ENCODE data around the gene SPATA3.

Gene SPATA3

DNA sequence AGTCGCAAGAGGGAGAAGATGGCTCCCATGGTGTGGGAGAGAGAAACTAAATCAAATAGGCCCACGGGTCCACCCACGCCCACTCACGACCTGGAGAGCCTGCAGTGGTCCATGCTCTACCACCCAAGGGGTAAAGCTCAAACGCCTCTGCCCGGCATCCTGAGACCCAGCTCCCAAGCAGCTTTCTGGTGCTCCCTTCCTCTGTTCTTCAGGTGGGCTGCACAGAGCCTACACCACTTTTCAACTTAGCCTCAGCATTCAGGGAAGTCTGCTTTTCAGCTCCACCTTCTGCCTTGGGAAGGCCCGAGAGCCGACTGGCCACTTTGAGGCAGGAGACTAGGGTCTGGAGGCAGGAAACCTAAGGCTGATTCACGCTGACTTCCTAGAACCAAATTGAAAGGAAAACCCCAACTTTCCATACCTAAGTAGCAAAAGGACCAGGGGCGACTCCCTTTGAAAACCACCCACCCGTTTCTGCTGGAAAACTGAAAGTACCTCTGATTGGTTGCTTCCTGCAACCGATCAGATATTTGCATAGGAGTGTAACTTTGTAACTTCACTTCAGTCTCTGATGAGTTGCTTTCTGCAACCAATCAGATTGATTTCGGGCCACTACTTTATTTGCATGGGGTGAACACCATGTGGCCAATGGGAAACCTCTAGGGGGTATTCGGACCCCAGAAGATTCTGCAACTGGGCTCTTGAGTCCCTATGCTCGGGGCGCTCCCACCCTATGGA, 26.8 kb upstream of the SPATA3 start:
- no peak for DNase-seq (ENCODE audit: low spot score)

DNA sequence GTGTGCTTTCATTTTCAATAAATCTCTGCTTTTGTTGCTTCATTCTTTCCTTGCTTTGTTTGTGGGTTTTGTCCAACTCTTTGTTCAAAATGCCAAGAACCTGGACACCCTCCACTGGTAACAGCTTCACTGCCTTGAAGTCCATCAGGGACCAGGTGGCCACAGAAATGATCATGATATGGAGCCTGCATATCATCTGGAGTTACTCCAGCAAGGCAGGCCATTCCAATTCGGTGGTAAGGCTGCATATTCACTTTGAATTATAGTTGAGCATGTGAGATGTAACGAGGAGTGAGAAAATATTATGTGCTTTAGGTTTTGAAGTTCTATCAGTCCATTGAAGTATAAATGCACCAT, 26.3 kb upstream of the SPATA3 start:
- no peak for DNase-seq (ENCODE audit: low spot score)

DNA sequence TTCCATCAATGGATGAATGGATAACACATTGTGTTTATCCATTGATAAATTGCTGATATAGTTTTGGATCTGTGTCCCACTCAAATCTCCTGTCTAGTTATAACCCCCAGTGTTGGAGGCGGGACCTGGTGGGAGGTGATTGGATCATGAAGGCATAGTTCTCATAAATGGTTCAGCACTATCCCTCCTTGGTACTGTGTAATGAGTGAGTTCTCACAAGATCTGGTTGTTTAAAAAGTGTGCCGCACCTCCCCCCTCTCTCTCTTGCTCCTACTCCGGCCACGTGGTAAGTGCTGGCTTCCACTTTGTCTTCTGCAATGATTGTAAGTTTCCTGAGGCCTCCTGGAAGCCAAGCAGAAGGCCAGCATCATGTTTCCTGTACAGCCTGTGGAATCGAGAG, 23.9 kb upstream of the SPATA3 start:
- DNase-seq (ENCODE audit: low spot score) = no peak

GRCh38 chr2:230974096-230974913, 21.6 kb upstream of the SPATA3 start:
- peak; percentile 89 for DNase-seq (ENCODE audit: low spot score)

DNA sequence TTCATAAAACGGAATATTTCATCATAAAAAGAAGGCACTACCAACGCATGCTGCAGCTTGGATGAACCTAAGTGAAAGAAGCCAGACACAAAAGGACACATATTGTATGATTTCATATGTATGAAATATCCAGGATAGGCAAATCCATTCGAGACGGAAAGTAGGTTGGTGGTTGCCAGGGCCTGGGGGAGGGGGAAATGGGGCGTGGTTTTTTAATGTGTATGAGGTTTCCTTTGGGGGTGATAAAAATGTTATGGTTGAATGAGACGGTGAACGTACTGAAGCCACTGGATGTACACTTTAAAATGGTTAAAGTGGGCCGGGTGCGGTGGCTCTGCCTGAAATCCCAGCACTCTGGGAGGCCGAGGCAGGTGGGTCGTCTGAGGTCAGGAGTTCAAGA, 20.0 kb upstream of the SPATA3 start:
- no peak for DNase-seq (ENCODE audit: low spot score)

DNA sequence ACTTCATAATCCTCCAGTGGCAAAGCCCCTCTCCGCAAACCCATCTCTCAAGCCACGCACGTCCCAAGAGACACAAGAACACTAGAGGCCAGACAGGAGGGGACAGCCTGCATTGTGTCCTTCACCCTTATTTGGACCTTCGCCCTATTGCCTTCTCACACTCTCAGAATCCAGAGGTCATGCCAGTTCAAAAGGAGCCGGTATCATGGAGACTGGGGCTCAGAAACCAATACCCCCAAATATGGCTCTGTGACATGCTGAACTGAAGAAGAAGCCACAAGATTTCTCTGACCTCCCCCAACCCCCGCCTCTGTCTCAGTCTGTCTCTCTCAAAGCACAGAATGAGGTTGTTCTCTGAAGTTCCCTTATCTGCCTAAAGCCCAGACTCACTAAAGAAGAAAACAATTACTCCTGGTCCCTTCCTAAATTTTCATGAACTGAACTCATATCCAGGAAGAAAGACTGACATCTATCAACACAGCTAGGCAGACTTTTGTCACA, 19.2 kb upstream of the SPATA3 start:
- DNase-seq (ENCODE audit: low spot score) = no peak

- peak; percentile 15 for DNase-seq (ENCODE audit: low spot score)
Observed at GRCh38 chr2:230980468-230980867, 15.5 kb upstream of the SPATA3 start.

DNA sequence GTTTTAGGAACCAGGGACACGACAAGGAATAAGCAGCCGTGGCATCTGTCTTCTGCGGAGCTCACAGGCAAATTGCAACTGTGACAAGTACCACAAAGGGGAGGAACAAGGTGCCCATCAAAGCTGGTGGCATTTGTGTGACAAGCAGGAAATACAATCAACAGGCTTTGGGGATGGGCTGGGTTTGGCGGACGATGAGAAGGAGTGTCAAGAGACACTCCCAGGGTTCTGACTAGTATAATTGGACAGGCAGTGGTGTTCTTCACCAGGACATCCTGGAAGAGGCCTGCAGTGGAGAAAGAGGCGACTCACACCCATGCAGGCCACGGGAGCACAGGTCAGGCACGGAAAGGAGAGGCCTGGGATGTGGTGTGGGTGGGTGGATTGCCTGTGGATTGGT, 14.2 kb upstream of the SPATA3 start:
- DNase-seq (ENCODE audit: low spot score) = peak; percentile 46

- no peak for DNase-seq (ENCODE audit: low spot score)
Observed at GRCh38 chr2:230982126-230982525, 13.8 kb upstream of the SPATA3 start.

DNA sequence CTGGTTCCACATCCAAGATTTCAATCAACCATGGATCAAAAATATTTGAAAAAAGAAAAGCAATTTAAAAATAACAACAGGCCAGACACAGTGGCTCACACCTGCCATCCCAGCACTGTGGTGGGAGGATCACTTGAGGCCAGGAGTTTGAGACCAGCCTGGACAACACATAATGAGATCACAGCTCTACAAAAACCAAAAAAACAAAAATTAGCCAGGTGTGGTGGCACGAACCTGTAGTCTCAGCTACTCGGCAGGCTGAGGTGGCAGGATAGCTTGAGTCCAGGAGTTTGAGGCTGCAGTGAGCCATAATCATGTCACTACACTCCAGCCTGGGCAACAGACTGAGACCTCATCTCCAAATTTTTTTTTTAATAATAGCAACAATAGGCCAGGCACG, 13.4 kb upstream of the SPATA3 start:
- no peak for DNase-seq (ENCODE audit: low spot score)

GRCh38 chr2:230983566-230983965, 12.4 kb upstream of the SPATA3 start:
- DNase-seq (ENCODE audit: low spot score) = no peak

DNA sequence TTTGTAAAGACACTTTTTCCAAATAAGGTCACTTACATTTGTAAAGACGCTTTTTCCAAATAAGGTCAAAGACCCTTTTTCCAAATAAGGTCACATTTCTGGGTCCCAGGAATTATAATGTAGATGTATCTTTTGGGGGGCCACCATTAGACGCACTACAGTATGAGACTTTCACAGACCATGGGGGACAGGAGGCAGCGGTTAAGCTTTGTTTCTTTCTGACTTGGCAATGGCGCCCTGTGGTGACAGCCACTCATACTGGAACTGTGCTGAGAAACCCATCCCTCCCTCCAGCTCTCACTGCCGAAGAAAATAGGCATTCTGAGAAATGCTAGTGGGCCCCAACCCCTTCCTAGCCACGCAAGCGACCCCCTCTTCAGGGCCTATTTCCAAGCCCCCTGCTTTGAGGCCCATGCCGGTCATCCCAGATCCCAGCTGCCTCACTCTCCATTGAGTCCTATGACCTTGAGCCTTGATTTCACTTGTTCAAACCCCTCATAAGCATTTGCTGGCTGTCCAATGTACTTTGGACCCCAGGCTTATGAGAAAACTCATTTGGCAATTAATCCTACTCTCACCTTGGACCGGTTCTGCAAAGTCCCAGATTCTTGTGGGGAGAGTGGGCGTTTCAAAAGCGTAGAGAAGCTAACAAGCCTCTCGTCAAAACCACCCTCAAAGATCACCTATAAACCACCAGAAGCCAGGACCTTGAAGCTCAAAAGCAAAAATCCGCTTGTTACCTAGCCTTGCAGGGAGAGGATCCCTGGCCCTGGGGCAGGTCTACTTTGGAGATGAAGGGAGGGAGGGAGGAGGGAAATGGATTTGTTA, 11.3 kb upstream of the SPATA3 start:
- DNase-seq (ENCODE audit: low spot score) = no peak

DNA sequence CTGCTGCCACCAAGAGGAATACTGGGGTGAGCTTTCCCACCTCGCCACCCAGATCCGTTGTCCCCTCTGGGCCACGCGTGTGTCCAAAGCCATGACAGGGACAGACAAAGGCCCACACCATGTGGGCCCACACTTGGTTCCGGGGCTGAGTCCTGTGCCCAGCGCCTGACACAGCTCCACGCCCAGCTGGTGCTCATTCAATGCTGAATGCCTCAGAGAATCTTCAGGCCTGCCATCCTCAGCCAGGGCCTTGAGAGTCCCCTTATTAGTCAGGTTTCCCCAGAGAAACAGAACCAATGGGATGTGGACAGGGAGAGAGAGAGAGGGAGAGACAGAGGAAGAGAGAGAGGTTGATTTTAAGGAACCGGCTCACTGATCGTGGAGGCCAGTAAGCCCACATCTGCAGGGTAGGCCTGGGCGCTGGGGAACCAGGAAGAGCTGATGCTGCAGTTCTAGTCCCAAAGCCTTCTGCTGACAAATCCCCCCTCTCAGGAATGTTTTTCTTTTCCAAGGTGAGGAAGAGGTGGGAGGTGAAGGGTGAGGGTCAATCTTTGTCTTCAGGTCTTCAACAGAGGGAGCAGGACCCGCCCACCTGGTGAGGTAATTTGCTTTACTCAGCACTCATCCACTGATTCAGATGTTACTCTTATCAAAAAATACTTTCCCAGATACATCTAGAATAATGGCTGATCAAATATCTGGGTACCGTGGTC, 10.2 kb upstream of the SPATA3 start:
- no peak for DNase-seq (ENCODE audit: low spot score)

DNA sequence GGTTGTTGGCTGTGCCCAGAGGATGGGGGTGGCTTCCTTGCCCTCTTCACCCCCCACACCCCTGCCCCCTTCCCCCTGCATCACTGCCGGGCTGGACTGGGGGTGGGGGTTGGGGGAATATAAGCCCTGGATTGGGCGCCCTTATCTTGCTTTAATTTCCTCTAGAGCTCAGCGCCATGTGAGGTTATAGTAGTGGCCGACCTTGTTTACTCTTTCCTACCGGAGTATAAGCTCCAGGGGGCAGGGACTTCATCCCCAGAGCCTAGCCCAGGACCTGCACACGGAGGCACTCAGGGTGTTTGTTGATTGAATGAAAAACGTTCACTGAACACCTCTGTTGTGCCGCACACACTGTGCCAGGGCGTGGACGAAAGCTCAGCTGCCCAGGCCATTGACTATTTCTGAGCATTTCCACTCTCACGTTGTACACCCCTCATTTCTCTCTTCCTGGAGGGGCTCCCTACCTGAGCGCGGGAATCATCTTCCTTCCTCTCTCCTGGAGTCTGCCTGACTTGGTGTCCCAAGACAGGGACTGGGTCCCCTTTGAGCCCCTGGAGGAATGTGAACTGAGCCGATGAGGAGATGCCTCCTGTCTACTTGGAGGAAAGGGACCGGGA, 9.3 kb upstream of the SPATA3 start:
- no peak for DNase-seq (ENCODE audit: low spot score)

DNA sequence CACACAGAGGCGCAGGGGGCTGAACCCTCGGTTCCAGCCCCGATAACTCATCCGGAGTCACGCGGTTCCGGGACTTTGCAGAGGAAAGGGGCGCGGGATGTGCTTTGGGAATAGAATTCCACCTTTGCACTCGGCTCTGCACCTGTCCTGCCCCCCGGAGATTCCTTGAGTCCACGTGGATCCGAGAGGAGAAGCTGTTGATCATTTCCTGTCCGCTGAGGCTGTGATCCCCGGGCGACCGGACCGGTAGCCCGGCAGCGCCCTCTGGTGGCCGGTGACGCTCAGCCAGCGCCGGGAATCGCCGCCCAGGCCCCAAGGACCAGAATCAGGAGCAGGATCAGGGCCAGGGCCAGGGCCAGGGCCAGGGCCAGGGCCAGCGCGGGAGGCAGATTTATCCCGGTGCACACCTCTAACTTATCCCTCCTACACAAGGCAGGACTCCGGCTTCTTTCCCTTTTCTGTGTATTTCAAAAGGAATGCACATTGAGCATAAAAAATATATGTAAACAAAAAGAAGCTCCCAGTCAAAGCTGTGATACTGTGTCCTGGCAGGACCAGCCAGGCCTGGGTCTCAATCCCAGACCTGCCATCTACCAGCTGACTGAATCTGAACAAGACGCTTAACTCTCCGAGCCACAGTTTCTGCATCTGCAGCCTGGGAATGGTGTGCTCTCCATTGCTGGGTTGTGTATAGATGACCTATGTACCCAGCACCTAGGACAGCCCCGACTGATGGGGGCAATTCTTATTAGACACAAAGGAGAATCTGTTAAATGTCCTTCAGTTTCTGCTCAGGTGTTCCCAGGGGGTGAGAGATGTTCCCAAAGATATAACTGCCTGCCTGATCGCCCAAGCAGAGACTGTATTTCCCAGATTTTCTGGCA, 8.5 kb upstream of the SPATA3 start:
- DNase-seq (ENCODE audit: low spot score) = peak; percentile 73

- DNase-seq (ENCODE audit: low spot score) = no peak
Observed at GRCh38 chr2:230989731-230990130, 6.2 kb upstream of the SPATA3 start.

GRCh38 chr2:230990131-230990898, 5.6 kb upstream of the SPATA3 start:
- no peak for DNase-seq (ENCODE audit: low spot score)

DNA sequence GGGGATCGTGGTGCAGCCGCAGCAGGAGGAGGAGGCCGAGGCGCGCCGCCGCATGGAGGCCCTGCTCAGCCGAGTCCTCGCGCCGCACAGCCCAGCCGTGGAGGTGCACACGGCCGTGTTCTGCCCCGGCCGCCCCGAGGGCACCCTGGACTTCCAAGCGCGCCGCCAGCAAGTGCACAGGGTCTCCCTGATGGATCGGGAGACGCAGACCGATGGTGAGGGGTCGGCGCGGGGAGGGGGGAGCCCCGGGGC, 5.1 kb upstream of the SPATA3 start:
- no peak for DNase-seq (ENCODE audit: low spot score)

DNA sequence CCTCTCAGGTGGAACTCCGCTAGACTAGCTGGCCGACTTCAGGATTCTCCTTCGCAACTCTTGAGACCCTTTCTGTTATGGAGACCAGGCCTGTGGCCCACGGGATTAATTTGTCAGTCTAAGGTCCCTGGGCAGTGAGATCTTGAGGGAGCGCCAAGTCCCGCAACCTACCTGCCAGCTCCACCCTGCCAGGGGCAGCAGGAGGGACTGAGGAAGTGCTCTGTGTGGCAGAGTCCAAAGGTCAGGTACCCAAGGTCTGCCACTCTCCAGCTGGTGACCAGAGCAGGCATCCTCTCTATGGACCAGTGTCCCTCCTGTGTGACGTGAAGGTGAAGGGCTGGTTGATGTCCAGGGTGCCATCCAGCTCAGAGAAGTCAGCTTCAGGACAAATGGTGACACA, 4.3 kb upstream of the SPATA3 start:
- no peak for DNase-seq (ENCODE audit: low spot score)

GRCh38 chr2:230996661-230997060, 740 bp downstream of the SPATA3 start:
- no peak for DNase-seq (ENCODE audit: low spot score)

All from CD4-positive, alpha-beta T cell treated with Interleukin-2 at 100 ng/mL for 4 hours (primary cell).